Superior temporal gyrus (tissue), 1 donor: ENCODE results near the gene FOXL1.
"Not testable (repeated sequence)": the region's sequence is repeated elsewhere in the genome, so short reads cannot be mapped to it uniquely, and the experiment has no call there.

Experiments
- DNase-seq: peaks from one replicate; pipeline ENCODE4 v3.0.0-alpha.2; 2016; ENCODE audit errors: extremely low spot score

Gene FOXL1

DNA sequence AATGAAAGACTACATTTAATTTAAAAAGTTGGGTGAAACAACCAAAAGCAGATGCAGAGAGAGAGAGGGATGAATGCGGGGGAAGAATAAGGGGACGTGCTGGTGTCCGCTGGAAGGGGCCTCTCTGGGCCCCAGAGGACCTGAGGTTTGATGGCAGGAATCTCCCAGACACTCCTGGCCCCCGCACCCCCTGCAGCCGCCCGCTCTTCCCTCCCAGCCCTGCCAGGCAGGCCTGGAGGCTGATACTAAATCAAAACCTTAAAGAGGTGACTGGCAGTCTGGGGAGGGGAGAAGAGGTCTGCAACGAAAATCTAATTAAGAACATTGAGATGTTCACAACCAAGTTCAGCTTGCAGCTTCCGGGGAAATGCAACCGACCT is 2.4 kb downstream of the FOXL1 start:
- DNase-seq, result no peak

DNA sequence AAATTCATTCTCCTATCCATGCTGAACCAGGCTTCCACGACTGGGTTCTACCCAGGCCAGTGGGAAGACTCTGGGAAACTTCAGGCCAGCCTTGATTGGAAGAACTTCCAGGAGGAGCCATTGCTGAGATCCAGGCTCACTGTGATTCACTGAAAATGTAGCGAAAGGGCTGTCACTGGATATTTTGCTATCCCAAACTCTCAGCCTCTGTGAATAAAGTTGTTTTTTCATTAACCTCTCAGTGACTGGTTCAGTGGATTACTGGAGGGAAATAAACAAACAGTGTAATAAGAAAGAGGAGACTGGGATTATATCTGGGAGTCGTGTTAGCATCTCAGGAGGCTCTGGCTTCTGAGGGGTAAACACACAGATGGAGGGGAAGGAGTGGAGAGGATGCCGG is 3.1 kb downstream of the FOXL1 start:
- no peak for DNase-seq

DNA sequence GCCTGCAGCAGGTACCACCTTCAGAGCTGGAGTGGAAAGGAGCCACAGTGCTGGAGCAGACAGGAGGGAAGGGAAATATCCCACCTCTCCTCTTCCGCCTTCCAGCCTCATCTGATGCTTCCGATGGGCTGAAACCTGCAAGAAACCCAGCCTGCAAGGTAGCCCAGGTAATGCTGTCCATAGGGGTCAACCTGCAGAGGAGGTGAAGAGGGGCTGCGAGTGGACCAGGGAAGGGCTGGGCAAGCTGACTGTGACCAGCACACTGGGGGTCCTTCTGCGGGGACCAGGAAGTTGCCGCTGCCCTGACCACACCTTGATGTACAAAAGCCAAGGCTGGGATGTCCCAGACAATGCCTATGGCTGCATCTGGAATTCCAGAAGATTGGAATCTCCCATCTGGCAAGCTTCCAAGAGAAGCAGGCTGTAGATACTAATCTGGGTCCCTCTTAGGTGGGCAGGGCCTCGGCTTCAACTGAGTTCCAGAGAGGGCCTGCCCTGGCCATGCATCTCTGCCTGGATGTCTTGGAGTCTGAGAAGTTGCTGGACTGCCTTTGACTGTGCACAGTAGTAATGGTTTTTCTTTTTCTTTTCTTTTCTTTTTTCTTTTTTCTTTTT is 5.8 kb downstream of the FOXL1 start:
- no peak for DNase-seq

DNA sequence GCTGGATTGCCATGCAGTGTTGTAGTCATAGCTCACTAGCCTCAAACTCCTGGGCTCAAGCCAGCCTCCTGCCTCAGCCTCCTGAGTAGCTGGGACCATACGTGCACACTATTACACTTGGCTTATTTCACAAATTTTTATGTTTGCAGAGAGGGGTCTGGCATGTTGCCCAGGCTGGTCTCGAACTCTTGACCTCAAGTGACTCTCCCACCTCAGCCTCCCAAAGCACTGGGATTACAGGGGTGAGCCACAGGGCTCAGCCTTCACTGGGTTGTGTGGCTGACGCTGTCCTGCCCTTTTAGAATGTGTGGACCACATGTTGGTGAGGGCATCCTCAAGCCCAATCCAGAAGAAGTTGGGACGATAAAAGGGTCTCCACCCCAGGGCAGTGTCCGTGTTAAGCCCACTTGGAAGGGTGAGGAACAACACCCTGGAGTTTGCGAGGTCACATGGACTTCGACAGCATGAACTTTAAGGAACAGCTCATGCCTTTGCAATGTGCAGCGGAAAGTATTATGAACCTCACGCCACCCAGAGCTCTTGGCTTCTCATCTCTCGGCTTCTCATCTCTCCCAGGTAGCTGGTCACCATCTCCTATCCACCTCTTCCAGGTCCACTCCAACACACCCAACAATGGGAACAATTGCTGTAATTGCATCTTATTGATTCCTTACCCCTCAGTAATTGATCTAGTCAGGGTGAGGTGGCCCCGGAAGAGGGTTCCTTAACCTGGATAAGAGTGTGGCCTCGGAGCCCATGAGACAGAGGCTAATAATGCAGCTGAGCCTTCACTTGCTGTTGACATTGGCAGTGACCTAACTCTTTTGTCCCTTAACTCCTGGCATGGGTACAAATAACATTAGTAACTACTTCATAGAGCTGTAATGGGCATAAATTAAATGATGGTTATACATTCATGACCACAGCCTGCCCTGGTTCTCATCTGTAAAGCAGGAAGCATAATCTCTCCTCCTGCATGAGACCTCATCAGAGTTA is 6.7 kb downstream of the FOXL1 start:
- no peak for DNase-seq

DNA sequence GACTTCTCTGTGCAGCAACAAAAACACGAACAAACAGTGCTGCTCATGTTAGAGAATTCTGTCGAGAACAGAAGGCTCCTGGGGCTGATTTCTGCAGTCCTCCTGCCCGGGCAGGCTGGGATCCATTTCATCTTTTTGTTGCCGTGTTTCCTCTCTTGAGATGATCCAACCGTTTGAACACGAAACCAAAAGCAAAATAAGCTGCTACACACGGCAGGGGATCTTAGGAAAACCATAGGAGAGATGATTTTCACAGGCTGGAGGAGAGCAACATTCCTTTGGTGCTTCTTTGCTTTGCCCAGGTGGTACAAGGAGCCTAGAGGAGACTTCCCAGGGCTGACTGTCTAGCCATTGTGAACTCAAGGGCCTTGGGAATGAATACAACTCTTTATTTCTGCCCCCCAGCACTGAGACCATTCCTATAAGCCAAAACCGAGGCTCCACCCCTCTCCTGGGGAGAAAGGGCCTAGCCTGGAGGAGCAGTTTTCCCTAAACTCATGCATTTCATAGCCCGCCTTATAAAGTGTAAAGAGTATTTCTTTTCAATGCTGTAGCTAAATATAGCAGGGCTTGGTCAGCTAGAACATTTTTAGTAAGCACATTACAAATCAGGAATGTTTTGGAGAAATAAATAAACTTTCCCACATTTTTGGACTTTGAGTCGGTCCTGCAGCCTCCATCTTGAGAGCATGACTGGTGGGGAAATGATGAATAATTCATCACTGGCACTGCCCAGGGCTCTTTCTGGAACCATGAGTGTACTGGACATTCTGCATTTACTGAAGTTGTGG is 7.7 kb downstream of the FOXL1 start:
- no peak for DNase-seq

DNA sequence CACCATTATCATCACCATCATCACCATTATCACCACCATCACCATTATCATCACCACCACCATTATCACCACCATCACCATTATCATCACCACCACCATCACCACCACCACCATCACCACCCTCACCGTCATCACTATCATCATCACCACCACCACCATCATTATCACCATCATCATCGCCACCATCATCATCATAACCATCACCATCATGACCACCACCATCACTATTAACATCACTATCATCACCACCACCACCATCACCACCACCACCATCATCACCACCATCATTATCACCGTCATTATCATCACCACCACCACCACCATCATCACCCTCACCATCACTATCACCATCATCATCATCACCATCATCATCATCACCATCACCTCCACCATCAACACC is 9.1 kb downstream of the FOXL1 start:
- DNase-seq, result no peak

DNA sequence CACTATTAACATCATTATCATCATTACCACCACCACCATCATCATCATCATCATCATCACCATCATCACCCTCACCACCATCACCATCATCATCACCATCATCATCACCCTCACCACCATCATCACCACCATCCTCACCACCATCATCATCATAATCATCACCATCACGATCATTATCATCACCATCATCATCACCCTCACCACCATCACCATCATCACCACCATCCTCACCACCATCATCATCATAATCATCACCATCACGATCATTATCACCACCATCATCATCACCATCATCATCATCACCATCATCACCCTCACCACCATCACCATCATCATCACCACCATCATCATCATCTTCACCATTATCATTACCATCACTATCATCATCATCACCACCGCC is 9.6 kb downstream of the FOXL1 start:
- not testable (repeated sequence) for DNase-seq

DNA sequence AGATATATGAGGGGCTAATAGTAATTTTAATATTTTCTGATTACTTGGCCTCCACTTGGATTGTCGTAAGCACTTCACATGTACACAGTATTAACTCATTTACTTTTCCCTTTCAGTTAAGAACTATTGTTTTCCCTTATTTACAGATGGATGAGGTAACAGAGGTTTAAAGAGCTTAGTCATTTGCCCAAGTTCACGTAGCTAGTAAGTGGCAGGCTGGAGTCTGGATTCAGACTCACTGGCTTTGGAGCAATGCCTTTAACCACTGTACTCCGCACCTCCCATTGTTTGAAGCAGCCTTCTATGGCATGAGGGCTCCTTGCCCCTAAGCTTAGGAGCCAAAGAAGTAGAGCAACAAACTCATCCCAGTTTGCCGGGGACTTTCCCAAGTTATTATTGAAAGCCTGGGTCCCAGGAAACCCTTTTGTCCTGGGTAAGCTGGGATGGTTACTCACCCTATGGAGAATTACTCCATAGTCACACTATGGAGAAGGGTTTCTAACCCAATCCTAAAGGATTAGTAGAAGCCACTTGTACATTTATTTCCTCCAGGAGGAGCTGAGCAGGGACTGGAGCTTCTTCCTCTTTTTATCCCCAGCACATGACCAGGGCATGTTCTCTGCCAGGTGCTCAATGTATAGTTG is 12.3 kb downstream of the FOXL1 start:
- no peak for DNase-seq

DNA sequence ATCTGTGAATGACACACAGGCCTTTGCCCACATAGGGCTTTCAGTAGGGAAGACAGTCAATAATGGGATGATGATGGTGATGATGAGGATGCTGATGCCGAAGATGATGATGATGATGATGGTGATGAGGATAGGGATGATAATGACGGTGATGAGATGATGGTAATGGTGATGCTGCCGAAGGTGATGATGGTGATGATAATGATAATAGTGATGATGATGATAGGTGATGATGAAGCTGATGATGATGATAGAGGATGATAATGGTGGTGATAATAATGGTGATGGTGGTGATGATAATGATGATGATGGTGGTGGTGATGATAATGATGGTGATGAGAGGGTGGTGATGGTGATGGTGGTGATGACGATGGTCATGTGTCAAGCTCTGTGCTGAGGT is 12.9 kb downstream of the FOXL1 start:
- no peak for DNase-seq

DNA sequence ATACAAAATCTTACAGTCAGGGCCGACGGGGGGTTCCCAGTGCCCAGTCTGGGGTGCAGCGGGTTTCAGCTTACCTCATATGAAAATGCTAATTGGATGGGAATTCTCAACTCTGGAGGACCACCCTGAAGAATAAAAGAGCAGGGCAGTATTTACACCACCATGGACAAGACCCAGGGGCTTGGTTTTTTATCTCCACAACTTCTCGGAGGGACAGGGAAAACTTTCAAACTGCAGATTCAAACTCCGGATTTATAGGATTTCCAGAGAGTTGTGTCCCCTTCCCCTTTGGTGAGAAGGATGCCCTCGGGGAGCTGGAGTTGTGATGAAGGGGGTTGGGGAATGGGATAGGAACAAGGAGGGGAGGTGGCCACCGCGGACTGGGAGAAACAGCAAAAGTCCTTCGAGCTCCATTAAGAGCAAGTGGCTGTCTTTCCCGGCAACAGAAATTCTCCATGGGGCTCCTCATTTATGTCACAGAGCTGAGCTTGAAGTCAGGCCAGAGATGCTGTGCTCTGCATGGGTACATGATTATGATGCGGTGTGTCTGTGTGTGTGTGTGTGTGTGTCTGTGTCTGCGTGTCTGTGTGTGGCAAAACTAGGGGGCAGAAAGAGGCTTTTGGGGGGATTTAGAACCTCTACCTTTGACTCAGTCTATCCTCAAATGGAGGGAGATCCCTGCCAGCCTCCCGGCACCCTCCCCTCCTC is 15.7 kb downstream of the FOXL1 start:
- DNase-seq, result no peak

DNA sequence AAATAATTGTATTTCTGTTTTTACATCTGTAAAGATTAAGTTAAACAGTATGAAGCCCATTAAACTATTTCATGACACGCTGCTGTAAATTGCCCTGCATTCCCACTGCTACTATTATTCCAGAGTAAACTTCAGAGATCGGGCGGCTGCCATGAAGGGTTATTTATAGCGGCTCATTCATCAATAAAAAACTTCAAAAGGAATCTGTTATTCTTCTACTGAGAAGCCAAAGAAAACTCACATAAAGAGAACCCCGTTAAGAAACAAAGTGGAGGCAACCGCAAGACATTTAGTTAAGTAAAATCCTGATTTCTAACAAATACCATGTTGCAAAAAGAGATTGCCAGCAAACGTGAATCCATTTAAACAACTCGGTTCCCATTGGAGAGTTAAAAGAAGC is 16.4 kb downstream of the FOXL1 start:
- DNase-seq, result no peak

DNA sequence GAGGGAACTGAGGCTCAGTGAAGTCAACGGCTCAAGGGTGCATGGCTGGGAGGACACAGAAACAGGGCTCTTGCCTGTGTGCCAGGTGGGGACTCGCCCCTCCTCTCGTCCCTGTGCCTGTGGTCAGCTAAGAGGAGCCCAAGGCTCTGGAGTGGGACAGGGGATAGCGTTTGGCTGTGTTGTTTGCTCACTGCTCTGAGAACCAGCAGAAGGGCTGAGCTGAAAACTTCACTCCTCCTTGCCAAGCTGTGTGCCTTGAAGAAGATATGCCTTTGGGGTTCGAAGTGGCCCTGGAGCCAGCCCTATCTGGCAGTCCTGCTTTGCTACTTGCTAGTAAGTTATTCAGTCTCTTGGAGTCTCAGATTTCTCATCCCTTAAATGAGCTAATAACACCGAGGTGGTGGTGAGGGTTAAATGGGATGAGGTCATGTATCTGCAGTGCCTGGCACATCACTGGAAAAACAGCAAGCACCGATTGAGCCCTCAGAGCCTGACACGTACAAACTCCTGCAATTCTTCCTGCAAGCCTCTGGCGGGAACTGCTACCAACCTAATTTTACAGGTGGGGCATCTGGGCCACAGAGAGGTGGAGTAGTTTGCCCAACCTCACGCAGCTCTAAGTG is 17.7 kb downstream of the FOXL1 start:
- DNase-seq, result no peak

DNA sequence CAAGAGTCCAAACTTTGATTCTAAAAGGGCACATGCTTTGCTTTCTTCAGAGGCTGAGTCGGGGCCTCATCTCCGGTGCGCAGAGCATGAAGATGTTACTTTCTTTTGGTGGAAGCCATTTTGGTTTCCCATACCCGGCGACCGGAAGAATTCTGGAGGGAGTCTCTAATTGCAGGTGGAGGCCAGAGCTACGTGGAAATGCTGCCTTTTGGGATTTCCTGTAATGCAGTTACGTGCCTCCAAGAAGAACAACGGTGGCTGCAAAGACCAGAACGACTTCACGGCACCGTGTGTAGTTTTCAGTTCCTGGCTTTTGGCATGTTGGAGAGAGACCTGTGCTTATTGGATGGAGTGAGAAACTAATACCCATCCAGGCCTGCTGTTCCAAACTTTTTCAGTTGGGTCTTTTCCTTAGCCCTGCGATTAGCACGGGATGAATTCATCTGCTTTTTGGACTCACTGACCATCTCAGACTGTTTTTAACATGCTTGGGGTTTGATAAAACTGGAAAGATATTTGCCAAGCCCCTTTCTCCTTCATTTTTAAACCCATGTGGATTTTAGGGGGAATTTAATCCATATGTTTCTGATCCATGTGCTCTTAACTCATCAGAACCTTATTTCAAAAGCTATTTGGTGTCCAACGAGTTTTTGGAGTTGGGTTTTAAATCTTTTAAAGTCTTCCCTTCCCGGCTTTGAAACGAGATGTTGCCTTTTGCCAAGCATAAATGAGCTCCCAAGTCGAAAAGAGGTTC is 19.0 kb downstream of the FOXL1 start:
- no peak for DNase-seq

DNA sequence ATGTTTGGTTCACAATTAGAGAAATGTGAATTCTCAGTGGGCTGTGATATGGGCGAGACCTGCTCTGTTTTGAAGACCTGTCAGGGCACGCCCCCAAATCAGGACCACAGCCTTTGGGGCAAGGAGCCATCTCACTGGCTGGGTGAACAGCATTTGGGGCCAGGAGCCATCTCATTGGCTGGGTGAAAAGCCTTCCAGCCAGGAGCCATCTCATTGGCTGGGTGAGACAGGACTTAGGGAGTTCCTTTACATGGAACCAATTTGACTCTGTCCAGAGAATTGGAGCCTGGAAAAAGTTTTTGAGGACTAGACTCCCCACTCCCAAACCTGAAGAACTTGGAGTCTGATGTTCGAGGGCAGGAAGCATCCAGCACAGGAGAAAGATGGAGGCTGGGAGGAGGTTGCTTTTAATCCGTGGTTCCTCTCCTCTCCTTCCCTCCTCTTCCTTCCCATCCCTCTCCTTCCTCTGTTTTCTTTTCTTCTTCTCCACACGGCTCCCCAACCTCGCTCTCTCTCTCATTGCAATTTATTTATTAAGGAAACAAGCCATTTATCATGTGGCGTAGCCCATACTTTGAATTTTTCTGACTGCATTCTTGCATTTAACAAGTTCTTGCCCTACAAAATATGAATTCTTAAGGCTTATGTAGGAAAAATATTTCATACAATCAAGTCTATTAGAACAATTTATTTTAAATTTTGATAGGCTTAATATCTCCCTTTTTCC is 19.7 kb downstream of the FOXL1 start:
- no peak for DNase-seq

DNA sequence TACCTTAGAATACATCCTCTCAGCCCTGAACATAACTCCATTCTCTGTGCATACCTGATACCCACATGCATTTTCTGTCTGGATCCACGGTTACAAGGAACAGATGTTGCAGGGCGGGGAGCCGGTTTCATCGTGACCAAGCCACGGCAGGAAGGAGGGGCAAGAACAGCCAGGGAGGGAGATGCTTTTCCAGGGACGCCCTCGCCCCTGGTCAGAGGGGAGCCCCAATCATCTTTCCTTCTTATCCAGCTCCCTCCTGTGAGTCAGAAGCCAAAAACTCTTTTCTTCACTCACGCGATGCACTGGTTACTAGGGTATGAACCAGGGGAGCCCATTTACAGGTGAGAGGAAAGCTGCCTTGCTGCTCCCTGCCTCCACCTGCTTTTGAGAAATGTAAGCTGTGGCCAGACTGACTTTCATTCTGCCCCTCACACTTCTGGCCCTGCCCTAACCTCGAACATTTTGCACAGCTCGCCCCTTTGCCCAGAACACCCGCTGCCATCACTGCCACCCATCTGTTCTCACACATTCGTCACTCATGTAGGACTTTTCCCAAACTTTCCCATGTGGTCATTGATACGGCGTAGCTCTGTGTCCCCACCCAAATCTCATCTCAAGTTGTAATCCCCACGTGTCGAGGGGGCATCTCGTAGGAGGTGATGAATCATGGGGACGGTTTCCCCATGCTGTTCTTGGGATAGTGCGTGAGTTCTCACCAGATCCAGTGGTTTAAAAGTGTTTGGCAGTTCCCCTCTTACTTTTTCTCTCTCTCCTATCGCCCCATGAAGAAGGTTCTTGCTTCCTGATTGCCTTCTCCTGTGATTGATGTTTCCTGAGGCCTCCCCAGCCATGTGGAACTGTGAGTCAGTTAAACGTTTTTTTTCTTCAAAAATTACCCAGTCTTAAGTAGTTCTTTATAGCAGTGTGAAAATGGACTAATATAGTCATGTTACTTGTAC is 20.5 kb downstream of the FOXL1 start:
- no peak for DNase-seq

DNA sequence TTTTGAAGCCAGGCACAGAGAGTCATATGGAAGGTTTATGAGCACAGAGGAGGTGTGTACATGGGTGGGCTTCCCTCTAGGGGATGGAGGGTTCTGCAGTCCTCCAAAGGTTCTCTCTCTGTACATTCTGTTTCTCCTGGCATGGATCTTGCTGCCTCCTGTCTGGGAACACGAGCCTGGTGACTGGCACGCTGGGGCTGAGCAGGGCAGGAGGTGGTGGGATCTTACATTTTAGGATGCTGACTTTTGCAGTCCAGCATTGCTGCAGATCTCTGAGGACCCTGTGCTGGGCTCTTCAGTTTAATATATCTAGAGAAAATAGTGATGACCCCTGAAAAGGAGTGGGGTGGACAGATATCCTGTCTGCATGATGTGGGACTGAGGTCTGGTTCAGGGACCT is 23.0 kb downstream of the FOXL1 start:
- no peak for DNase-seq

DNA sequence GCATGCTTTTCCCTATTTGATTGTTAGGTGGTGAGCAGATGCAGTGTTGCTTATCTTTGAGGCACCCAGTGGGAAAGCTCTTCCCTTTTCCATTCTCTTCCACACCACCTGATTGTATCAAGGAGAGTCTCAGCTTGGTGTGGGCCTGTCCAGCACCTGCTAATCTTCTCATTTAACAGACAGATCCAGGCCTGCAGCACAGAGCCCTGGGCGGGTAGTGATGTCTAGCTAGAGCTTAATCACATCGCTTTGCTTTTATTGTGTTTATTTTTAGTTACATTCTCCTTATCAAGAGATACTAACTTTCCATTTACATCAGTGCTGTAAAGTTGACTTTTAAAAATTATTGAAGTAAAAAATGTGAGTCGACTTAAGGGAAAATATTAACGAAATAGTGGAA is 24.2 kb downstream of the FOXL1 start:
- DNase-seq, result no peak
